SK-N-SH (cell line): ENCODE results near the gene PGRMC2. TPM values are rescaled to one million over a fixed set of nuclear protein-coding genes. Genes with fewer than 3 reads are reported as not detected.

Source experiments
- CTCF ChIA-PET: fragments of 300-600, 350-600 bp; formaldehyde crosslinking; extraction: SDS; loops from one replicate; lab custom pipeline; 2021; lab: Yijun Ruan, JAX
- POLR2A ChIA-PET: fragments of 350-600 bp; sonication (Branson Sonifier 250); formaldehyde crosslinking; extraction: SDS; loops from one replicate; lab custom pipeline; 2020; ENCODE audit warnings: antibody characterized with exemption, inconsistent platforms; lab: Yijun Ruan, JAX
- DNase-seq: peaks from one replicate; pipeline ENCODE4 v3.0.0; 2012
- H2AFZ ChIP-seq: fragments of 200-600 bp; sonication (generic); 2 replicates; pipeline ENCODE4 v1.8.1; 2016; ENCODE audit warnings: antibody characterized with exemption, mild to moderate bottlenecking, low read depth
- H3F3A ChIP-seq: fragments of 200-600 bp; sonication (generic); replicated peaks from 2 replicates; pipeline ENCODE3; 2016; ENCODE audit warnings: antibody characterized with exemption, mild to moderate bottlenecking; ENCODE audit not compliant: insufficient read depth
- H3K27ac ChIP-seq, 2 experiments: fragments of 200-500 bp in 1 of 2; fragments of 200-600 bp in 1 of 2; sonication (Bioruptor generic) in 1 of 2; sonication (generic), shearing (Covaris generic) in 1 of 2; 2 replicates each; pipeline versions ENCODE4 v1.5.1 to v1.6.1; 2014 to 2016; ENCODE audit warnings: low read depth in 2 of 2, inconsistent platforms in 1 of 2, low read length in 1 of 2, mild to moderate bottlenecking in 1 of 2, mixed read lengths in 1 of 2
- H3K27me3 ChIP-seq: fragments of 200-600 bp; sonication (generic), shearing (Covaris generic); 2 replicates; pipeline ENCODE4 v1.6.1; 2016; ENCODE audit warnings: mixed run types; ENCODE audit not compliant: insufficient read depth
- H3K36me3 ChIP-seq, 2 experiments: fragments of 200-500 bp in 1 of 2; fragments of 200-600 bp in 1 of 2; sonication (Bioruptor generic) in 1 of 2; sonication (generic) in 1 of 2; replicated peaks in 1 of 2; 2 replicates each; pipeline versions ENCODE3 to v1.5.1; 2014 to 2016; ENCODE audit warnings: low read length in 1 of 2, mild to moderate bottlenecking in 1 of 2; ENCODE audit not compliant: insufficient read depth in 2 of 2, control insufficient read depth in 1 of 2
- H3K4me1 ChIP-seq, 2 experiments: fragments of 200-500 bp in 1 of 2; fragments of 200-600 bp in 1 of 2; sonication (Bioruptor generic) in 1 of 2; sonication (generic), shearing (Covaris generic) in 1 of 2; 2 replicates each; pipeline versions ENCODE4 v1.5.1 to v1.6.1; 2014 to 2016; ENCODE audit warnings: low read depth in 1 of 2, low read length in 1 of 2, mixed run types in 1 of 2; ENCODE audit not compliant: insufficient read depth in 2 of 2, control insufficient read depth in 1 of 2
- H3K4me2 ChIP-seq: fragments of 200-600 bp; sonication (generic), shearing (Covaris generic); 2 replicates; pipeline ENCODE4 v1.6.1; 2017; ENCODE audit warnings: mixed run types
- H3K4me3 ChIP-seq, 2 experiments: fragments of 200-500 bp in 1 of 2; fragments of 200-600 bp in 1 of 2; sonication (Bioruptor generic) in 1 of 2; sonication (generic), shearing (Covaris generic) in 1 of 2; 2 replicates each; pipeline versions ENCODE4 v1.5.1 to v1.8.1; 2014 to 2016; ENCODE audit warnings: low read depth in 2 of 2, inconsistent platforms in 1 of 2, low read length in 1 of 2, mild to moderate bottlenecking in 1 of 2, mixed read lengths in 1 of 2, moderate library complexity in 1 of 2
- H3K79me2 ChIP-seq: fragments of 200-600 bp; sonication (generic); 2 replicates; pipeline ENCODE4 v1.8.1; 2017; ENCODE audit warnings: mild to moderate bottlenecking; ENCODE audit not compliant: insufficient read depth
- H3K9ac ChIP-seq: fragments of 200-600 bp; sonication (generic); 2 replicates; pipeline ENCODE4 v1.6.1; 2017; ENCODE audit warnings: mixed run types
- H3K9me2 ChIP-seq: fragments of 200-600 bp; sonication (generic); 2 replicates; pipeline ENCODE4 v1.6.1; 2017; ENCODE audit warnings: mixed run types
- H3K9me3 ChIP-seq: fragments of 200-600 bp; sonication (generic); 2 replicates; pipeline ENCODE4 v1.6.1; 2017; ENCODE audit warnings: mixed run types, mild to moderate bottlenecking, moderate library complexity
- H4K20me1 ChIP-seq: fragments of 200-600 bp; sonication (generic); 2 replicates; pipeline ENCODE4 v1.6.1; 2017; ENCODE audit warnings: mild to moderate bottlenecking, mixed run types; ENCODE audit not compliant: insufficient read depth
- ELF1 ChIP-seq: IDR thresholded peaks from 2 replicates; pipeline ENCODE4 v1.4.0; 2012
- EP300 ChIP-seq, 2 experiments: IDR thresholded peaks; 2 replicates each; pipeline versions ENCODE4 v1.4.0 to v1.6.1; 2012; ENCODE audit warnings: borderline replicate concordance in 1 of 2, low read depth in 1 of 2, low read length in 1 of 2
- FOSL2 ChIP-seq: IDR thresholded peaks from 2 replicates; pipeline ENCODE4 v1.4.0; 2012; ENCODE audit warnings: low read depth, mild to moderate bottlenecking, moderate library complexity, borderline replicate concordance
- FOXM1 ChIP-seq: IDR thresholded peaks from 2 replicates; pipeline ENCODE4 v1.4.0; 2012; ENCODE audit warnings: low read depth, mild to moderate bottlenecking
- GATA2 ChIP-seq: sonication (generic); formaldehyde crosslinking; IDR thresholded peaks from 2 replicates; pipeline ENCODE4 v1.5.0; 2020; ENCODE audit warnings: mild to moderate bottlenecking, missing genetic modification reagents
- IRF3 ChIP-seq: fragments of 150-350 bp; IDR thresholded peaks from 2 replicates; pipeline ENCODE4 v1.6.1; 2016; ENCODE audit warnings: mild to moderate bottlenecking, low read depth, low read length
- JUND ChIP-seq: IDR thresholded peaks from 2 replicates; pipeline ENCODE4 v1.4.0; 2012
- MXI1 ChIP-seq: IDR thresholded peaks from 2 replicates; pipeline ENCODE4 v1.6.1; 2012; ENCODE audit warnings: mild to moderate bottlenecking, low read depth, low read length, improper control_type of control experiment
- POLR2AphosphoS5 ChIP-seq: IDR thresholded peaks from 2 replicates; pipeline ENCODE4 v1.6.1; 2012; ENCODE audit warnings: low read depth, low read length
- RAD21 ChIP-seq: IDR thresholded peaks from 2 replicates; pipeline ENCODE4 v1.6.1; 2012; ENCODE audit warnings: mild to moderate bottlenecking, low read length
- RCOR1 ChIP-seq: fragments of 150-350 bp; IDR thresholded peaks from 2 replicates; pipeline ENCODE4 v1.6.1; 2017; ENCODE audit warnings: antibody characterized with exemption, low read length
- RXRA ChIP-seq: IDR thresholded peaks from 2 replicates; pipeline ENCODE4 v1.4.0; 2012; ENCODE audit warnings: low read depth, mild to moderate bottlenecking, borderline replicate concordance
- SIN3A ChIP-seq: IDR thresholded peaks from 2 replicates; pipeline ENCODE4 v1.6.1; 2012; ENCODE audit warnings: low read depth, mild to moderate bottlenecking, low read length, moderate library complexity, borderline replicate concordance
- TCF12 ChIP-seq: IDR thresholded peaks from 2 replicates; pipeline ENCODE4 v1.4.0; 2012
- YY1 ChIP-seq: IDR thresholded peaks from 2 replicates; pipeline ENCODE4 v1.4.0; 2012; ENCODE audit warnings: low read depth, mild to moderate bottlenecking
- WGBS: methylation state at CpG from one replicate; pipeline ENCODE4 v1.1.6; 2017; ENCODE audit warnings: low lambda C conversion rate; 5-methylcytosine and 5-hydroxymethylcytosine counted together
- polyA plus RNA-seq, 3 experiments: library from polyadenylated mRNA; depleted of rRNA; stranded (reverse); fragments of >200 nt; gene quantifications; 2 replicates each; pipeline ENCODE4 v1.2.3, GENCODE V29; 2012
- TF ChIP-seq, protein P1 (sequence below): IDR thresholded peaks from 2 replicates; pipeline ENCODE4 v1.4.0; 2012; ENCODE audit warnings: low read depth, borderline replicate concordance

The PGRMC2 gene
- polyA plus RNA-seq, 1 of the 3 experiments (the other 2 are of a cell fraction) = 18.2 TPM

GRCh38 chr4:128244379-128244778, 43.2 kb downstream of the PGRMC2 start:
- Histone ChIP-seq H4K20me1 (no peaks in the 10 kb centered on the region), H3K9ac (no peak overlapping the region), H3K4me3 (no peak overlapping the region), H3K9me2 (no peaks in the 10 kb centered on the region), H3K27me3 (no peaks in the 10 kb centered on the region), H3K36me3 (peaks cover 0 to 3% of the 10 kb centered on the region in 2 experiments), H3K9me3 (peaks cover 13% of the 10 kb centered on the region), H3K4me2 (no peak overlapping the region), H3F3A (peaks cover 4% of the 10 kb centered on the region), H3K27ac (no peak overlapping the region), H3K4me1 (peaks cover 5 to 10% of the 10 kb centered on the region in 2 experiments; a peak in 2 of 4 replicates), H2AFZ (no peak overlapping the region; the same call in 1 of the 2 replicates), H3K79me2 (no peaks in the 10 kb centered on the region)
- TF ChIP-seq FOSL2 (peak; percentile 18; the same call in 1 of the 2 replicates), POLR2AphosphoS5 (no peak)
- 65% methylated on average over 2 of the region's 2 CpGs for WGBS
- DNase-seq = no peak
- POLR2A ChIA-PET = no interaction called here
- CTCF ChIA-PET = interaction anchor here (0.7 kb wide), 1 partner anchor 15 kb away, joined by 3 read pairs; no protein-coding TSS in a partner anchor

- no peak overlapping the region for H3K9ac ChIP-seq
- peaks cover 5 to 10% of the 10 kb centered on the region in 2 experiments; a peak in 2 of 4 replicates for H3K4me1 ChIP-seq
- POLR2A ChIA-PET = no interaction called here
- no peak for TF ChIP-seq ELF1
- TF ChIP-seq, protein P1, sequence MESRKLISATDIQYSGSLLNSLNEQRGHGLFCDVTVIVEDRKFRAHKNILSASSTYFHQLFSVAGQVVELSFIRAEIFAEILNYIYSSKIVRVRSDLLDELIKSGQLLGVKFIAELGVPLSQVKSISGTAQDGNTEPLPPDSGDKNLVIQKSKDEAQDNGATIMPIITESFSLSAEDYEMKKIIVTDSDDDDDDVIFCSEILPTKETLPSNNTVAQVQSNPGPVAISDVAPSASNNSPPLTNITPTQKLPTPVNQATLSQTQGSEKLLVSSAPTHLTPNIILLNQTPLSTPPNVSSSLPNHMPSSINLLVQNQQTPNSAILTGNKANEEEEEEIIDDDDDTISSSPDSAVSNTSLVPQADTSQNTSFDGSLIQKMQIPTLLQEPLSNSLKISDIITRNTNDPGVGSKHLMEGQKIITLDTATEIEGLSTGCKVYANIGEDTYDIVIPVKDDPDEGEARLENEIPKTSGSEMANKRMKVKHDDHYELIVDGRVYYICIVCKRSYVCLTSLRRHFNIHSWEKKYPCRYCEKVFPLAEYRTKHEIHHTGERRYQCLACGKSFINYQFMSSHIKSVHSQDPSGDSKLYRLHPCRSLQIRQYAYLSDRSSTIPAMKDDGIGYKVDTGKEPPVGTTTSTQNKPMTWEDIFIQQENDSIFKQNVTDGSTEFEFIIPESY = no peak
- TF ChIP-seq RAD21 = no peak
- TF ChIP-seq MXI1 = no peak
- TF ChIP-seq TCF12 = no peak
- no peak for TF ChIP-seq POLR2AphosphoS5
- TF ChIP-seq JUND = no peak
- no peak for TF ChIP-seq SIN3A
- TF ChIP-seq EP300 (IDR thresholded peaks at IDR 0.05; ENCODE audit: borderline replicate concordance in 1 of 2, low read depth in 1 of 2, low read length in 1 of 2) = no peak
- no peak for TF ChIP-seq RCOR1
- no peak for TF ChIP-seq IRF3
- TF ChIP-seq FOSL2 = no peak
- no peak for TF ChIP-seq YY1
- no peak for TF ChIP-seq FOXM1
- TF ChIP-seq GATA2 (CRISPR knock-in tag) = no peak
- no peak for TF ChIP-seq RXRA
- H2AFZ ChIP-seq = no peak overlapping the region
- no peak overlapping the region for H3K4me3 ChIP-seq
- 95% methylated on average over 4 of the region's 4 CpGs for WGBS
- peaks cover 4% of the 10 kb centered on the region for H3F3A ChIP-seq
- no peak for DNase-seq
- H3K9me2 ChIP-seq = no peaks in the 10 kb centered on the region
- H3K9me3 ChIP-seq = no peaks in the 10 kb centered on the region
- CTCF ChIA-PET = no interaction called here
- no peak overlapping the region for H3K4me2 ChIP-seq
- H3K27me3 ChIP-seq = no peaks in the 10 kb centered on the region
- no peaks in the 10 kb centered on the region for H3K79me2 ChIP-seq
- H4K20me1 ChIP-seq = no peaks in the 10 kb centered on the region
- no peak overlapping the region; a peak in 1 of 4 replicates for H3K27ac ChIP-seq
- no peaks in the 10 kb centered on the region for H3K36me3 ChIP-seq
Observed at GRCh38 chr4:128242601-128243000, 45.0 kb downstream of the PGRMC2 start.
